Hematopoietic multipotent progenitor cell (in vitro differentiated cells): ENCODE results near the gene LYPD5. TPM values are rescaled to one million over a fixed set of nuclear protein-coding genes. Genes with fewer than 3 reads are reported as not detected.

Experiments used
- DNase-seq, 3 donors: peaks; one replicate each; pipeline ENCODE4 v3.0.0-alpha.2; 2011 to 2015; ENCODE audit warnings: low read depth in 2 of 3, low spot score in 2 of 3
- total RNA-seq: library from RNA; depleted of rRNA; stranded (reverse); fragments of >200 nt; gene quantifications from one replicate; pipeline ENCODE4 v1.2.3, GENCODE V29; 2012

Gene LYPD5
- total RNA-seq, 1 donor: 3.5 TPM

- DNase-seq: peak; percentile 52 to 87 (median 80)
Observed at GRCh38 chr19:43755256-43755801, 46.9 kb downstream of the LYPD5 start.

GRCh38 chr19:43754503-43755255 is 47.6 kb downstream of the LYPD5 start, which contains the start of gene SMG9:
SMG9 (minus strand) TSS chr19:43754962; CDS start chr19:43750741, 4,221 bp downstream.
- DNase-seq: peak; percentile 98 to 99 (median 99)

- no peak for DNase-seq
Observed at GRCh38 chr19:43754253-43754502, 48.1 kb downstream of the LYPD5 start.

GRCh38 chr19:43752287-43752875 is 49.9 kb downstream of the LYPD5 start:
- no peak for DNase-seq

- no peak for DNase-seq
Observed at GRCh38 chr19:43751466-43752220, 50.6 kb downstream of the LYPD5 start.

- no peak for DNase-seq
Observed at GRCh38 chr19:43749898-43750297, 52.3 kb downstream of the LYPD5 start.

- no peak for DNase-seq
Observed at GRCh38 chr19:43749152-43749551, 53.1 kb downstream of the LYPD5 start.

- no peak for DNase-seq
Observed at GRCh38 chr19:43748685-43749084, 53.6 kb downstream of the LYPD5 start.

GRCh38 chr19:43748205-43748594 is 54.0 kb downstream of the LYPD5 start:
- no peak for DNase-seq

- no peak for DNase-seq
Observed at GRCh38 chr19:43747557-43748204, 54.6 kb downstream of the LYPD5 start.

Other genes with a start within 250 kb of the LYPD5 start
- gene XRCC1, start 226.9 kb downstream of the LYPD5 start, total RNA-seq: 43.4 TPM
- gene PINLYP, start 226.6 kb downstream of the LYPD5 start, total RNA-seq: 5.4 TPM
- gene IRGQ, start 206.3 kb downstream of the LYPD5 start, total RNA-seq: 25.9 TPM
- gene ZNF576, start 205.9 kb downstream of the LYPD5 start, total RNA-seq: 18.0 TPM
- under 0.01 TPM for gene SRRM5, start 190.4 kb downstream of the LYPD5 start, total RNA-seq
- gene ZNF428, start 182.8 kb downstream of the LYPD5 start, total RNA-seq: 23.7 TPM
- gene CADM4, start 162.6 kb downstream of the LYPD5 start, total RNA-seq: 0.27 TPM
- 29.6 TPM for gene PLAUR, start 132.3 kb downstream of the LYPD5 start, total RNA-seq
- gene IRGC, start 86.4 kb downstream of the LYPD5 start, total RNA-seq: not detected
- 14.8 TPM for gene SMG9, start 47.5 kb downstream of the LYPD5 start, total RNA-seq
- 136 TPM for gene KCNN4, start 21.5 kb downstream of the LYPD5 start, total RNA-seq
- 5.7 TPM for gene ZNF283, start 24.9 kb upstream of the LYPD5 start, total RNA-seq
- gene ZNF404, start 81.5 kb upstream of the LYPD5 start, total RNA-seq: 2.7 TPM
- 12.9 TPM for gene ZNF45, start 132.8 kb upstream of the LYPD5 start, total RNA-seq
- gene ZNF221, start 148.8 kb upstream of the LYPD5 start, total RNA-seq: 3.8 TPM
- 2.2 TPM for gene ZNF155, start 181.7 kb upstream of the LYPD5 start, total RNA-seq
- gene ZNF230, start 200.5 kb upstream of the LYPD5 start, total RNA-seq: 2.4 TPM
- 2.7 TPM for gene ZNF222, start 222.9 kb upstream of the LYPD5 start, total RNA-seq
- 3.0 TPM for gene ZNF223, start 249.6 kb upstream of the LYPD5 start, total RNA-seq